Measurements from ENCODE around the gene MTPN.

DNA sequence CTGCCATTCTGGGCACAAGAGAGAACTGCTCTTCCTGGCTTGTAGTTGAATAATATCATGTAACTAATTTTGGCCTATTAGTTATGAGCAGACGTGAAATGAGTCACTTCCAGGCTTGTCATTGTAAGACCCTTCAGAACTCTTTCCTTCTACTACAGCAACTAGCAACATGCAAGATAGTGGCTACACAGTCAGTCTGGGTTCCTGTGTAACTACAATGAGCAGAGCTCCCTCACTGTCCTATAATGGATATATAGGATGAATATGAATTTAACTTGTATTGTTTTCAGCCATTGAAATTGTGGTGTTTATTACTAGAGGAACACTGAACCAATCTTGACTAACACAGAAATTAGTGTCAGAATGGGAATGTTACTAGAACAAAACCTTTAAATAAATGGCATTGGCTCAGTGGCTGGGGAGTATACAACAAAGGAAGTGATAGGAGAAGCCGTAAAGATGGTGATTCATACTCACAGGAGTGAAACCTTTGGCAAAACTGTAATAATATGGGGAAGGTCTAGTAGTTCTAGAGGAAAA is 2.9 kb upstream of the MTPN start:
- TF ChIP-seq EP300 (IDR thresholded peaks at IDR 0.05) (peak in 1 of 2 donors; percentile 19), POLR2A (IDR thresholded peaks at IDR 0.05) (no peak)
